DND-41 (cell line): ENCODE results near the gene TMEM184B.
A peak's percentile ranks its signal among the peaks of the same experiment; 100 is the strongest.

Source experiments
- ATAC-seq: fragments of 200-7000 bp; cut with Tn5 transposase; 3 replicates; pipeline ENCODE4 v1.9.1; 2021; ENCODE audit warnings: low read depth; ENCODE audit not compliant: insufficient read depth
- DNase-seq: peaks from one replicate; pipeline ENCODE4 v3.0.0-alpha.2; 2020
- H2AFZ ChIP-seq: 2 replicates; pipeline ENCODE4 v1.6.0; 2012; ENCODE audit warnings: low read depth, low read length
- H3K27ac ChIP-seq: 2 replicates; pipeline ENCODE4 v1.5.1; 2012; ENCODE audit warnings: low read length, inconsistent platforms
- H3K27me3 ChIP-seq: fragments of 200-600 bp; sonication (generic); 2 replicates; pipeline ENCODE4 v1.6.0; 2012; ENCODE audit warnings: low read length, mild to moderate bottlenecking, inconsistent platforms; ENCODE audit not compliant: insufficient read depth, poor library complexity
- H3K36me3 ChIP-seq: 2 replicates; pipeline ENCODE4 v1.5.1; 2012; ENCODE audit warnings: low read length, inconsistent platforms; ENCODE audit not compliant: insufficient read depth
- H3K4me1 ChIP-seq: 2 replicates; pipeline ENCODE4 v1.5.1; 2012; ENCODE audit warnings: mild to moderate bottlenecking, low read length; ENCODE audit not compliant: insufficient read depth
- H3K4me2 ChIP-seq: 2 replicates; pipeline ENCODE4 v1.6.0; 2012; ENCODE audit warnings: mild to moderate bottlenecking, moderate library complexity, low read length, inconsistent platforms; ENCODE audit not compliant: insufficient read depth
- H3K4me3 ChIP-seq, 2 experiments: fragments of 200-600 bp in 1 of 2; shearing (Covaris generic) in 1 of 2; 2 replicates each; pipeline ENCODE4 v1.5.1; 2012 to 2016; ENCODE audit warnings: inconsistent platforms in 2 of 2, low read length in 2 of 2, mild to moderate bottlenecking in 2 of 2, low read depth in 1 of 2, moderate library complexity in 1 of 2
- H3K79me2 ChIP-seq: 2 replicates; pipeline ENCODE4 v1.6.0; 2012; ENCODE audit warnings: low read length, inconsistent platforms; ENCODE audit not compliant: insufficient read depth
- H3K9ac ChIP-seq: 2 replicates; pipeline ENCODE4 v1.6.0; 2012; ENCODE audit warnings: low read depth, mild to moderate bottlenecking, inconsistent platforms, low read length, moderate library complexity
- H3K9me3 ChIP-seq: 2 replicates; pipeline ENCODE4 v1.5.1; 2012; ENCODE audit warnings: low read length, moderate library complexity, mild to moderate bottlenecking, inconsistent platforms; ENCODE audit not compliant: insufficient read depth, severe bottlenecking
- H4K20me1 ChIP-seq: 2 replicates; pipeline ENCODE4 v1.6.0; 2012; ENCODE audit warnings: low read length; ENCODE audit not compliant: insufficient read depth
- CTCF ChIP-seq: IDR thresholded peaks from 2 replicates; pipeline ENCODE4 v1.5.1; 2012; ENCODE audit warnings: borderline replicate concordance, low read length, moderate library complexity, mild to moderate bottlenecking; ENCODE audit not compliant: poor library complexity, severe bottlenecking; ENCODE audit errors: extremely low read depth
- EZH2 ChIP-seq: IDR thresholded peaks from 3 replicates; pipeline ENCODE4 v1.6.1; 2012; ENCODE audit warnings: borderline replicate concordance, low read depth, mild to moderate bottlenecking, moderate library complexity, low read length, inconsistent platforms; ENCODE audit not compliant: severe bottlenecking

The TMEM184B gene

GRCh38 chr22:38310518-38311322, 37.9 kb upstream of the TMEM184B start:
- TF ChIP-seq EZH2 (no peak), CTCF (no peak)
- Histone ChIP-seq H3K27me3 (no peaks in the 10 kb centered on the region), H3K4me2 (no peak overlapping the region), H3K4me3 (no peak overlapping the region), H3K4me1 (peaks cover 50% of the 10 kb centered on the region), H3K27ac (peak overlapping the region; percentile 49), H3K36me3 (peaks cover 83% of the 10 kb centered on the region), H2AFZ (no peak overlapping the region), H3K9ac (0 out of 2 replicates have a peak overlapping the region, but pooled peaks have one; percentile 15), H3K79me2 (peaks cover 98% of the 10 kb centered on the region), H3K9me3 (no peaks in the 10 kb centered on the region), H4K20me1 (peaks cover 87% of the 10 kb centered on the region)
- DNase-seq (no peak), ATAC-seq (no peak)

GRCh38 chr22:38309614-38310517, 37.1 kb upstream of the TMEM184B start:
- H3K9me3 ChIP-seq = no peaks in the 10 kb centered on the region
- peak overlapping the region; percentile 49; the same call in 1 of the 2 replicates for H3K27ac ChIP-seq
- H3K4me3 ChIP-seq = no peak overlapping the region
- no peak overlapping the region for H3K9ac ChIP-seq
- peaks cover 87% of the 10 kb centered on the region for H4K20me1 ChIP-seq
- no peaks in the 10 kb centered on the region for H3K27me3 ChIP-seq
- H3K36me3 ChIP-seq = peaks cover 86% of the 10 kb centered on the region
- H2AFZ ChIP-seq = no peak overlapping the region
- no peak overlapping the region for H3K4me2 ChIP-seq
- no peak for TF ChIP-seq CTCF
- TF ChIP-seq EZH2 = no peak
- DNase-seq = no peak
- H3K79me2 ChIP-seq = peaks cover 98% of the 10 kb centered on the region
- peaks cover 41% of the 10 kb centered on the region for H3K4me1 ChIP-seq
- ATAC-seq = no peak

GRCh38 chr22:38308791-38309498, 36.1 kb upstream of the TMEM184B start:
- Histone ChIP-seq H3K27me3 (no peaks in the 10 kb centered on the region), H2AFZ (no peak overlapping the region), H4K20me1 (peaks cover 86% of the 10 kb centered on the region)

More at GRCh38 chr22:38308791-38309498, 36.1 kb upstream of the TMEM184B start:
- peaks cover 98% of the 10 kb centered on the region for H3K79me2 ChIP-seq
- no peak overlapping the region for H3K4me3 ChIP-seq
- no peak overlapping the region for H3K9ac ChIP-seq
- no peaks in the 10 kb centered on the region for H3K9me3 ChIP-seq
- H3K27ac ChIP-seq = no peak overlapping the region
- ATAC-seq (no peak), DNase-seq (no peak)
- H3K4me2 ChIP-seq = no peak overlapping the region
- H3K4me1 ChIP-seq = peaks cover 32% of the 10 kb centered on the region
- H3K36me3 ChIP-seq = peaks cover 87% of the 10 kb centered on the region
- no peak for TF ChIP-seq CTCF
- no peak for TF ChIP-seq EZH2
